PC-9 (cell line): ENCODE results near the gene TMCO4. TPM values are rescaled to one million over a fixed set of nuclear protein-coding genes. Genes with fewer than 3 reads are reported as not detected.
"Not testable (repeated sequence)": the region's sequence is repeated elsewhere in the genome, so short reads cannot be mapped to it uniquely, and the experiment has no call there.

Source experiments
- BruUV-seq: library from RNA; stranded (reverse); fragments of 400-500 nt; replicated peaks from 2 replicates; lab custom pipeline; 2021; lab: Mats Ljungman, UMichigan
- CTCF ChIA-PET: fragments of 300-600 bp; sonication (Branson Sonifier 250); formaldehyde crosslinking; loops from one replicate; lab custom pipeline; 2022; ENCODE audit warnings: antibody characterized with exemption; lab: Charles Lee
- POLR2A ChIA-PET: fragments of 300-600 bp; sonication (Branson Sonifier 250); formaldehyde crosslinking; loops from one replicate; lab custom pipeline; 2022; ENCODE audit warnings: antibody characterized with exemption; ENCODE audit not compliant: unreplicated experiment; lab: Charles Lee
- DNase-seq, 2 experiments: peaks; one replicate each; pipeline versions ENCODE4 v3.0.0 to v3.0.0-alpha.2; 2015 to 2022; ENCODE audit warnings: mixed read lengths in 1 of 2
- H2AFZ ChIP-seq: fragments of 200-600 bp; sonication (generic); 2 replicates; pipeline ENCODE4 v1.8.1; 2017; ENCODE audit warnings: antibody characterized with exemption
- H3F3A ChIP-seq: fragments of 200-600 bp; sonication (generic); 2 replicates; pipeline ENCODE4 v1.8.1; 2017; ENCODE audit warnings: antibody characterized with exemption, mild to moderate bottlenecking, low read depth; ENCODE audit not compliant: insufficient read depth
- H3K27ac ChIP-seq: fragments of 200-600 bp; sonication (generic); 2 replicates; pipeline ENCODE4 v1.6.1; 2016; ENCODE audit warnings: mixed run types
- H3K27me3 ChIP-seq: fragments of 200-600 bp; sonication (generic); 2 replicates; pipeline ENCODE4 v1.6.1; 2016; ENCODE audit warnings: low read depth, mixed run types; ENCODE audit not compliant: insufficient read depth
- H3K36me3 ChIP-seq: fragments of 200-600 bp; sonication (generic); 2 replicates; pipeline ENCODE4 v1.6.1; 2016; ENCODE audit warnings: low read depth, mixed run types
- H3K4me1 ChIP-seq: fragments of 200-600 bp; sonication (generic); replicated peaks from 2 replicates; pipeline ENCODE4 v1.6.1; 2016; ENCODE audit warnings: mixed run types; ENCODE audit not compliant: insufficient read depth
- H3K4me2 ChIP-seq: fragments of 200-600 bp; sonication (generic); 2 replicates; pipeline ENCODE4 v1.6.1; 2017; ENCODE audit warnings: mixed run types
- H3K4me3 ChIP-seq: fragments of 200-600 bp; sonication (generic); 2 replicates; pipeline ENCODE4 v1.6.1; 2016; ENCODE audit warnings: mixed run types
- H3K79me2 ChIP-seq: fragments of 200-600 bp; sonication (generic); 2 replicates; pipeline ENCODE4 v1.6.1; 2017; ENCODE audit warnings: low read depth, mixed run types
- H3K9me2 ChIP-seq: fragments of 200-600 bp; sonication (generic); 2 replicates; pipeline ENCODE4 v1.8.1; 2017; ENCODE audit warnings: mild to moderate bottlenecking; ENCODE audit not compliant: insufficient read depth
- H3K9me3 ChIP-seq: fragments of 200-600 bp; sonication (generic); 2 replicates; pipeline ENCODE4 v1.8.1; 2016; ENCODE audit warnings: low read depth; ENCODE audit not compliant: insufficient read depth
- H4K20me1 ChIP-seq: fragments of 200-600 bp; sonication (generic); 2 replicates; pipeline ENCODE4 v1.8.1; 2017; ENCODE audit not compliant: insufficient read depth
- EZH2 ChIP-seq: fragments of 200-600 bp; sonication (generic); IDR thresholded peaks from 2 replicates; pipeline ENCODE4 v1.8.0; 2017; ENCODE audit warnings: antibody characterized with exemption, low read depth
- intact Hi-C: fragments of 100-400 bp; cut with micrococcal nuclease; formaldehyde crosslinking; loops from one replicate; pipeline ENCODE4 v1.10.0; 2022; ENCODE audit not compliant: unreplicated experiment
- total RNA-seq: library from RNA; stranded (reverse); gene quantifications from 2 replicates; pipeline ENCODE4 v1.2.3, GENCODE V29; 2021
- TF ChIP-seq, protein P1 (sequence below): fragments of 200-600 bp; sonication (generic); conservative IDR thresholded peaks from 2 replicates; pipeline ENCODE4 v1.6.1; 2017; ENCODE audit warnings: mixed run types, antibody characterized with exemption, mild to moderate bottlenecking, moderate library complexity

Gene TMCO4
- total RNA-seq, 1 experiment from 2014 or later = 22.6 TPM

GRCh38 chr1:19637606-19638005 is 162.1 kb downstream of the TMCO4 start:
- Histone ChIP-seq H4K20me1 (no peaks in the 10 kb centered on the region), H3K27me3 (no peaks in the 10 kb centered on the region), H3K4me1 (peaks cover 10% of the 10 kb centered on the region; the same call in 1 of the 2 replicates), H3K9me2 (no peaks in the 10 kb centered on the region), H3F3A (peaks cover 12% of the 10 kb centered on the region; the same call in 1 of the 2 replicates), H3K4me3 (no peak overlapping the region), H3K9me3 (no peaks in the 10 kb centered on the region), H3K27ac (no peak overlapping the region), H3K4me2 (no peak overlapping the region), H3K36me3 (no peaks in the 10 kb centered on the region), H2AFZ (no peak overlapping the region), H3K79me2 (no peaks in the 10 kb centered on the region)
- DNase-seq = no peak
- POLR2A ChIA-PET = no interaction called here
- no TSS peak for BruUV-seq
- intact Hi-C loops = no loop called here
- TF ChIP-seq, protein P1, sequence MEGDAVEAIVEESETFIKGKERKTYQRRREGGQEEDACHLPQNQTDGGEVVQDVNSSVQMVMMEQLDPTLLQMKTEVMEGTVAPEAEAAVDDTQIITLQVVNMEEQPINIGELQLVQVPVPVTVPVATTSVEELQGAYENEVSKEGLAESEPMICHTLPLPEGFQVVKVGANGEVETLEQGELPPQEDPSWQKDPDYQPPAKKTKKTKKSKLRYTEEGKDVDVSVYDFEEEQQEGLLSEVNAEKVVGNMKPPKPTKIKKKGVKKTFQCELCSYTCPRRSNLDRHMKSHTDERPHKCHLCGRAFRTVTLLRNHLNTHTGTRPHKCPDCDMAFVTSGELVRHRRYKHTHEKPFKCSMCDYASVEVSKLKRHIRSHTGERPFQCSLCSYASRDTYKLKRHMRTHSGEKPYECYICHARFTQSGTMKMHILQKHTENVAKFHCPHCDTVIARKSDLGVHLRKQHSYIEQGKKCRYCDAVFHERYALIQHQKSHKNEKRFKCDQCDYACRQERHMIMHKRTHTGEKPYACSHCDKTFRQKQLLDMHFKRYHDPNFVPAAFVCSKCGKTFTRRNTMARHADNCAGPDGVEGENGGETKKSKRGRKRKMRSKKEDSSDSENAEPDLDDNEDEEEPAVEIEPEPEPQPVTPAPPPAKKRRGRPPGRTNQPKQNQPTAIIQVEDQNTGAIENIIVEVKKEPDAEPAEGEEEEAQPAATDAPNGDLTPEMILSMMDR = no peak
- no peak for TF ChIP-seq EZH2
- CTCF ChIA-PET = no interaction called here

DNA sequence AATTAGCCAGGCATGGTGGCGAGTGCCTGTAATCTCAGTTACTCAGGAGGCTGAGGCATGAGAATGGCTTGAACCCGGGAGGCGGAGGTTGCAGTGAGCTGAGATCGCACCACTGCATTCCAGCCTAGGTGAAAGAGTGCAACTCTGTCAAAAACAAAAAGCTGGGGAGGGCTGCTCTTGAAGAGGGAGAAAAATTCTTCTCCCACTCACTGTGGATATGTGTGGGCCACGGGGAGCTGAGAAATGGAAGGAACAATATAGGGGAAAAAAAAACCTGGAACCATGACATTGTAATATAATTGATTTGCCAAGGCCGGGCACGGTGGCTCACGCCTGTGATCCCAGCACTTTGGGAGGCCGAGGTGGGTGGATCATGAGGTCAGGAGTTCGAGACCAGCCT is 163.0 kb downstream of the TMCO4 start:
- H3K4me3 ChIP-seq, H3K4me2 ChIP-seq, intact Hi-C loops, CTCF ChIA-PET, H3K27me3 ChIP-seq, H4K20me1 ChIP-seq, POLR2A ChIA-PET, H3K27ac ChIP-seq, BruUV-seq, DNase-seq, H3K36me3 ChIP-seq, H3K79me2 ChIP-seq, H3K9me2 ChIP-seq, H2AFZ ChIP-seq, H3K9me3 ChIP-seq: not testable (repeated sequence)
- H3K4me1 ChIP-seq = peaks cover 10% of the 10 kb centered on the region; the same call in 1 of the 2 replicates
- H3F3A ChIP-seq = peaks cover 12% of the 10 kb centered on the region; the same call in 1 of the 2 replicates

DNA sequence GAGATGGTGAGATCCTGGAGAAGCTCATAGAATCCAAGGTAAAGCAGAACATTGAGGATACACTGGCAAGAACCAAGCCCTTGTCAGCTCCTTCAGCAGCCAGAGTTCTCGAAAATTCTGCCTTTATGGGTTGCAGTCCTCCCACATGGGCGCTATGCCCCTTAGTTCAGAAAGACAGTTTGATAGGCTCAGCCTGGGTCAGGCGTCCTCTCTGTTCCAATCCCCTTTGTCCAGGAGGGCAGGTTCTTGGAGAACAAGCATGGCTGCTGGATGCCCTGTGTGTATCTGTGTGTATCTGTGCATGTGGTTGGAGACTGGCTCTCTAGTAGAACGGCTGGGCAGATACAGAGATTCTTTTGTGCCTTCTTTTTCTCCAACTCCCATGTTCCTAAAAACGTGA is 163.7 kb downstream of the TMCO4 start:
- H3K27ac ChIP-seq = no peak overlapping the region
- H2AFZ ChIP-seq = no peak overlapping the region
- intact Hi-C loops = no loop called here
- no peaks in the 10 kb centered on the region for H4K20me1 ChIP-seq
- no peaks in the 10 kb centered on the region for H3K79me2 ChIP-seq
- no peaks in the 10 kb centered on the region for H3K27me3 ChIP-seq
- H3K36me3 ChIP-seq = no peaks in the 10 kb centered on the region
- BruUV-seq = no TSS peak
- TF ChIP-seq, protein P1 = no peak
- TF ChIP-seq EZH2 = no peak
- H3K9me2 ChIP-seq = no peaks in the 10 kb centered on the region
- peaks cover 10% of the 10 kb centered on the region; the same call in 1 of the 2 replicates for H3K4me1 ChIP-seq
- DNase-seq = no peak
- ChIA-PET POLR2A (no interaction called here), CTCF (no interaction called here)
- H3K9me3 ChIP-seq = no peaks in the 10 kb centered on the region
- H3K4me2 ChIP-seq = no peak overlapping the region
- H3F3A ChIP-seq = peaks cover 12% of the 10 kb centered on the region; the same call in 1 of the 2 replicates
- no peak overlapping the region for H3K4me3 ChIP-seq

DNA sequence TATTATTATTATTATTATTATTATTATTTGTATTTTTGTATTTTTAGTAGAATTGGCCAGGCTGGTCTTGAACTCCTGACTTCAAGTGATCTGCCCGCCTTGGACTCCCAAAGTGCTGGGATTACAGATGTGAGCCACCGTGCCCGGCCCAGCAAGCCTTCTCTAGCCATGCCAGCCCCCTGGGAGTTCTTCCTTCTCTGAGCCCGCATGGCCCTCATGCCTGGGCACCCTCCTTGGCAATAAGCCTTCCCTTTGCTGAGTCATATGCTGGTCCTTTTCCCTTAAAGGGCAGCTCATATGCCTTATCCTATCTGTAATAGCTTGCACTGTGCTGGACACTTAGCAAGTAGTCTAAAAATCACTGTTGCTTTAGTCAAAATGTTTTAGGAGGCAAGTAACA is 164.1 kb downstream of the TMCO4 start:
- Histone ChIP-seq H3K79me2 (no peaks in the 10 kb centered on the region), H3K9me3 (no peaks in the 10 kb centered on the region), H2AFZ (no peak overlapping the region), H3K27ac (no peak overlapping the region), H3F3A (peaks cover 12% of the 10 kb centered on the region; the same call in 1 of the 2 replicates), H3K4me3 (no peak overlapping the region), H3K4me2 (no peak overlapping the region), H3K27me3 (no peaks in the 10 kb centered on the region), H3K9me2 (no peaks in the 10 kb centered on the region), H3K36me3 (no peaks in the 10 kb centered on the region), H3K4me1 (peaks cover 10% of the 10 kb centered on the region; the same call in 1 of the 2 replicates), H4K20me1 (no peaks in the 10 kb centered on the region)
- intact Hi-C loops = no loop called here
- no TSS peak for BruUV-seq
- no peak for DNase-seq
- POLR2A ChIA-PET = no interaction called here
- CTCF ChIA-PET = no interaction called here
- no peak for TF ChIP-seq EZH2
- TF ChIP-seq, protein P1 = no peak

GRCh38 chr1:19635064-19635463 is 164.7 kb downstream of the TMCO4 start:
- H3K27me3 ChIP-seq, H3K9me2 ChIP-seq, H3K36me3 ChIP-seq, H3K4me2 ChIP-seq, DNase-seq, H3K4me3 ChIP-seq, H3K27ac ChIP-seq, H3K4me1 ChIP-seq, intact Hi-C loops, BruUV-seq, H3K9me3 ChIP-seq, H3K79me2 ChIP-seq, POLR2A ChIA-PET, H4K20me1 ChIP-seq, CTCF ChIA-PET, H2AFZ ChIP-seq, H3F3A ChIP-seq: not testable (repeated sequence)
